NT2/D1 (cell line): Measurements from ENCODE around the gene SPRR4.

Experiments used
- SUZ12 ChIP-seq: IDR thresholded peaks from 2 replicates; pipeline ENCODE4 v1.6.1; 2011; ENCODE audit not compliant: insufficient read length, insufficient read depth; ENCODE audit errors: extremely low read depth
- YY1 ChIP-seq: IDR thresholded peaks from 2 replicates; pipeline ENCODE4 v1.6.1; 2011; ENCODE audit not compliant: insufficient read length, insufficient read depth
- ZNF274 ChIP-seq: IDR thresholded peaks from 2 replicates; pipeline ENCODE4 v1.6.1; 2011; ENCODE audit warnings: mild to moderate bottlenecking, low read depth, low read length

- TF ChIP-seq SUZ12 (no peak), ZNF274 (no peak), YY1 (no peak)
Observed at GRCh38 chr1:152993186-152993585, 22.7 kb downstream of the SPRR4 start.
